HG03103 (cell line): ENCODE data around the gene TRPM3.

Experiments used
- ATAC-seq: cut with Tn5 transposase; IDR thresholded peaks from one replicate; pipeline ENCODE4 v1.9.1; 2021; ENCODE audit warnings: low read depth; ENCODE audit not compliant: unreplicated experiment

TRPM3 gene

DNA sequence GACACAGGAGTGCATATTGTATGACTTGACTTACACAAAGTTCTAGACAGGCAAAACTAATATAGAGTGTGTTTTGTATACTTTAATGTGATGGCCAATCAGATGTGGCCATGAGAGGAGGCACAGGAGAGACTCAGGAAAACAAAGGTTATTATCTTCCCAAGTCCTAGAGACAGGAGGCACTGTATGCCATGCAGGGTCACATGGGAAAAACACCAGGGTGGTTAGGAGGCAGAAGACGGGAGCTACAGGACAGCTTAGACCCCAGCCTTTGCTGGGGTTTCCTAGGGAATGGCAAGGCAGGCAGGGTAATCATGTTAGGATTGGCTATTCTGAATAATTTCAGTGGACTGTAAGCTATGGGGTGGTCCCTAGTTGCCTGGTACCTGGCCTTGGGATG, 16.2 kb downstream of the TRPM3 start:
- ATAC-seq: no peak

- ATAC-seq: no peak
Measured at GRCh38 chr9:71098801-71099200, 22.6 kb downstream of the TRPM3 start.

DNA sequence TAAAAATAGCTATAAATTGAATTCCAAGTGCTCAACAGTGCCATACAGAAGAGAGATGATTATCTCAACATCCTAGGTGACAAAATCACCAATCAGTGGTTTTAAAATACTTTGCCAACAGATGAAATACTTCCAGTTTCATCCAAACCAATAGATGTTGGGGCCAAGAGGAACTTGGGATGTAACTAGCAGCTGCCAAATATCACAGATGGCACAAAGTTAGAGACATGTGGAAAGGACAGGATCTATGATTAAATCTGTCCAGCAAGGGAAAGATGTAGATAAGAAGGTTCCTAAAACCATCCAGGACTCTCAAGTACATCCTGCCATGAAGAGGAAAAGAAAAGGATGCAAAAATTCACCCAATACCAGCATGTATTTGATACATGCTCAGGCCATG, 23.8 kb downstream of the TRPM3 start:
- no peak for ATAC-seq

GRCh38 chr9:71096421-71097108, 24.9 kb downstream of the TRPM3 start:
- no peak for ATAC-seq

DNA sequence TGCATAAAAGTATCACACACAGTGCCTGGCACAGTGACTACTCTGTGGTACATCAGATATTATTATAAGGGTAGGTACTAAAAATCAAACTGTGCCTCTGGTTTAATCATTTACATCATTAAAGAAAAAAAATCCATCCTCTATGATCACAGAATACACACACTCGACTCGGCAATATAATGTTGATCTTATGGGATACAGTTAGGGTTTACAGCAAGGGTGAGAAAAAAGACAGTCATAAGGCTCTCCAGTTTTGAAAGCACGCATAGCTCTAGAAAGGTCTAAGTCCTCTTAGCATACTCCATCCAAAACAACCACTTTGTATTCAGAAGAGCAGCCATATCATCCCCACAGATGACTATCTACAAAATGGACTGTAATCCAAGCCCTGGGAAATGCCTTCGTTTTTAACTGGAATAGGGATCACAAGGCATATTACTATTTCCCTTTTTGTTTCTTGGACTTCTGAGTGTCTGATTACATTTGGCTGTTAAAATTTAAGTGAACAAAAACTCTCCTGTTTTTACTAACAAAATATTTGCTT, 26.6 kb downstream of the TRPM3 start:
- no peak for ATAC-seq

DNA sequence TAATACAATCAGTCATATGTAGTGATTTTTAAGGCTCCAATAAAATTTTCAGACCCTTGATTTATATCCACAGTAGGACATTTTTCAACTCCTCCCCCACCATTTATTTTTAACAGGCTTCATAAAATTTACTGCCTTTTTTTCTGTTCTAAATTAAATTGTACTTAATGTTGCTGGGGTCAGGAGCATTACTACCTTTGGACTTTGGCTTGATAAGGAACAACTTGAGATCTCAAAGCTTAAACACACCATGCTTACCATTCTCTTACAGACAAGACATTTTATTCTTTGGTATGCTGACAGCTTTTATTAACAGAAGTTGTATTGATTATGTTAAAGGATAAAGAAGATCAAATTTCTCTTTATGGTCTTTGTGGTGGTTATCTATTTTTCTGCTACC, 30.5 kb downstream of the TRPM3 start:
- ATAC-seq: no peak

- no peak for ATAC-seq
Measured at GRCh38 chr9:71079451-71079850, 42.0 kb downstream of the TRPM3 start.

GRCh38 chr9:71076096-71076495, 45.3 kb downstream of the TRPM3 start:
- no peak for ATAC-seq

DNA sequence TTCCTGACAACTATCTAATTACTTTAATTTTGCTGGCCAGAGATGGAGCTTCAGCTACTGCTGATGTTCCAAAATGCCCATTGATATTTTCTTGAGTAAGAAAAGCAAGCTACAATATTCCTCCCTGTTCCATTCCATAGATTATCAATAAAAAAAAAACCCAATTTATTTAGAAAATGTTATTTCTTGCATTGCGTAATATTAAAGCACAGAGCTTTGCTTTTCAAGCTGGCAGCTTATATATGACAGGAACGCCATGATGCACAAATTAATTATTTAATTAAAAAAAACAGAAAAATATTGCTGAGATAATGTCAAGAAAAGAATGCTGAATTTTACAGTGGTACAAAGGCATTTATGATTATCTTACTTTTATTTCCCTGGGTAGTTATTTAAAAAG, 47.9 kb downstream of the TRPM3 start:
- ATAC-seq: no peak

GRCh38 chr9:71072587-71072986, 48.8 kb downstream of the TRPM3 start:
- ATAC-seq: no peak

- no peak for ATAC-seq
Measured at GRCh38 chr9:71071633-71072032, 49.8 kb downstream of the TRPM3 start.

DNA sequence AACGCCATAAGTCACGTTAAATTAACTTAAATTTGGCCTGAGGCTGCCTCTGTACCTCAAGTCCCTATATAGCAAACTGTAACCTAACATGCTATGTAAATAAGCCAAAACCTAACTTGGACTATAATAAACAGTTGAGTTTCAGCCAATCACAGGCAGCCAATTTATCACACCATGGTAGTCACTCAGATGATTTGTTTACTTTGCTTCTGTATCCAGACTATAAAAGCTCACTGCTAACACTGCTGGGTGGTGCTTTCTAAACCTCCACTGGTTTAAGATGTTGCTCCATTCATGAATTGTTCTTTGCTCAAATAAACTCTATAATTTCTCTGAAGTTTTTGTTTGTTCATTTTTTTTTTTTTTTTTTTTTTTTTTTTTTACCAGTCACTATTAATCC, 62.8 kb downstream of the TRPM3 start:
- no peak for ATAC-seq

DNA sequence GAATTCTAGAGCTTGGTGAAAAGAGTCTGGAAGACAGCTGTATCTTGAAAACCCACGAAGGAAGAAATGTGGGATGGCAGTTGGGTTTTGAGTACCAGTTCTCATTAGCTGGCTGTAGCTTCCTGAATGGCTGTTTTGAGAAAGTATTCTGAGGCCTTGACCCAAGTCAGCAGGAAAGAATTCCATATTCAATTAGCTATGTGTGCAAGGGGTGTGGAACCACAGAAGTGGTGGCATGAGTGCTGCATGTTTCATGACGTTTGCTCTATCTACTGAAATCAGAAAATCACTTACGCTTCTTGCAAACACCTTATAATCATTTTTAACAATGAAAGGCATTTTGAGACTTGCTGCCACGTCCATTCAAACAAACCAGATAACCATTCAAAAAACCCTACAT, 69.1 kb downstream of the TRPM3 start:
- ATAC-seq: no peak

DNA sequence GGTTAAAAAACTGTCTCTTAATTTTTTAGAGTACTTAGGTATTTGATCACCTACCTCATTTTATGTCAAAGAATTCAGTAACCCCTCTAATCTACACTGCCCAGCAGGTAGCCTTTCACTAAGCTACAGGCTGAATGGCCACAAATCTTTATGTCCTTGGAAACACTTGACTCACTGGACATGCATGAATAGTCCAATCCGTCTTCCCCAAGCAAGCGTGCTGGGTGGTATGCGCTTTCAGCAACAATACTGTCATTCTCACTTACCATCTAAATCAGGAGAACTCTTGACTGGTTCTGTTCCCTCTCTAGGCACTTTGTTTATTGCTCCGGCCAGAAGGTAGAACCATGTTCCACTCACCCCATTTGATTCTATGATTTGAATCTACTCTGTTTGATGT, 73.1 kb downstream of the TRPM3 start:
- no peak for ATAC-seq

- no peak for ATAC-seq
Measured at GRCh38 chr9:71042448-71042990, 78.9 kb downstream of the TRPM3 start.

DNA sequence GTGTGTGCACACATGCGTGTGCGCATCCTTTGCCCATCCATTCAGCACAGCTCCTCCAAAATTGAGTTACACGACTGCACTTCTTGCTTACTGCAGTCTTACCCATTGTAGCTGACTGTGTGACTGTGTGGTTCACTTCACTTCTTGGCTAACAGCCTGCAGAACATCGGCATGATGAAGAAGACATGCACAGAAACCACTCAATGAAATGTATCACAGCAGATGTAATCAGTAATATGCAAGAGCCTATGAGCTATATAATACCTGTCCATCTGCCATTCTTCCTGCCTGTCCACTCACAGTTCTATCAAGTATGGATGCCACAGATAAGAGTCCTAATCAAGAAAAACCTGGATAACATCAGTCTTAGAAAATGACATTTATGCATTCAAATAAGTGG, 83.9 kb downstream of the TRPM3 start:
- no peak for ATAC-seq

DNA sequence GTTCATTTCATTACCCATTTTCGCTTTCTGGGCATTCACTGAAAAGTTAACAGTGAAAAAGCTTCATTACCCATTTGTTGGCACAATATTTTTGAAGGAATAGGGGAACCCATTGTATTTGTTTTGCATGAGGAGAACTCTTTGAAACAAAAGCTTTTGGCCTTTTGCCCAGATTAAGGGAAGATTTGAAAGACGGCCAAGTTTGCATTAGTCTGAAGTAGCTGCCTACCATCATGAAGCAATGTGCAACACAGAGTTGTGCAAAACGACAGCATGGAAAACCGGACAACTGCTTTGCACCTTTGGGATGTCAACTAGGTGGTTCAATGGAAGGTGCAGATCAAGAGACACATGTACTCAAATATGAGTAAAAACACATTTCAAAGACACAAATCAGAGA, 84.9 kb downstream of the TRPM3 start:
- no peak for ATAC-seq

DNA sequence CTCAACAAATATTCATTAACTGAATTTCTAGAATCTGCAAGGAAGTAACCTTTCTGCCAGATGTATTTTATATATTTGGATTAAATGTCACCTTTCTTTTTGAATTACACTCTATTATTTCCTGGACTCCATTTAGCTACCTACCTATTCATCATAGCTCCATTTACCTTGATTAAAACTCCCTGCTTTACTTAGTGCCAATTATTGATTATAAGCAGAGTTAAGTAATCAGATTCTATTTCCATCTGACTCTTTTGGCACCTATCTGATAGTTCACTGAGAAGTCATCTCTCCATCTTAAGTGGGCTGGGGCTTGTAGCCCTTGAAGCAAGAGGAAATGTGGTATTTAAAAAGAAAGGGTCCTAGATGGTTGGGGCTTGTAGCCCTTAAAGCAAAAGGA, 88.6 kb downstream of the TRPM3 start:
- no peak for ATAC-seq

DNA sequence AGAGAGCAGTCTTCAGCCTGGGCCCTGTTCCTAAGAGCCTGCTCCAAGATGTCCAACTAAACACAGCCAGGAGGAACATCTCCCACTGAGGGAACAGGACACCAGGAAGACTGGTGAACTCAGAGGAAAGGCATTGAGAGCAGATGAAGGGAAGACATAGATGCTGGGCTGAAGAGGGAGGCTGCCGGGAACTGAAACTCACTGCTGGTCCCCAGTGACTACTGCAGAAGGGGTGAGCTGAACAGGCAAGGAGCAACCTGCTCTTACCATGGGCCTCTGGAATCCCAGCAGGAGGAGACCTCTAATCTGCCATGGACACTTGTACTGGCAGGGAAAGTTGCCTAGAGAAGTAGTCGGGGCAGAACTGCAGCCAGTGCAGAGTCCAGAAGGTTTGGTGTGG, 95.7 kb downstream of the TRPM3 start:
- no peak for ATAC-seq

DNA sequence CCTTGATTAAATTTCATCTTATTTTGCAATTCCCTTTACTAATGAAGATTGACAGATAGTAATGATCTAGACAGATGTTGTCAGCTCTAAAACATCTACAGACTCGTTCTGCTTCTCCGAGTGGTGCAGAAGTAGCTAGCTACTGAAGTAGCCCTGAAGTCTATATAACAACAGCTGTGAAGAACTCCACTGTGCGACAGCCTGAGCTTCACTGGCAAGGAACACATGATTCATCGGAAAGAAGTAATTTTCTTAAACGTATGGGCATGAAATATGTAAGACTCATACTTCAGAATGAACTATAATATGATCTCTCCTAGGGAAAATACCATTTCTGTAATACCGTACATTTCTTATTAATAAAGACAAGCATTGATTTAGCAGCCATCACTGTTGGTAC, 96.2 kb downstream of the TRPM3 start:
- ATAC-seq: no peak

DNA sequence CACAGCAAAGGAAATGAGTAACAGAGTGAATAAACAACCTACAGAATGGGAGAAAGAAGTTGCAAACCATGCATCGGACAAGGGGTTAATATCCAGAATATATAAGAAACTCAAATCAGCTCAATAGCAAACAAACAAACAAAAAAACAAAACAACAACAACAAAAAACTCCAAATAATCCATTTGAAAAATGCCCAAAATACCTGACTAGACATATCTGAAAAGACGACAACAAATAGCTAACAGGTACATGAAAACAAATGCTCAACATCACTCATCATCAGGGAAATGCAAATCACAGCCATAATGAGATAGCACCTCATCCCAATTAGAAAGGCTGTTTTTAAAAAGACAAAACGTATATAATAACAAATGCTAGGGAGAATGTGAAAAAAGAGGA, 111.2 kb downstream of the TRPM3 start:
- ATAC-seq: no peak

- ATAC-seq: no peak
Measured at GRCh38 chr9:71005456-71005855, 116.0 kb downstream of the TRPM3 start.

- no peak for ATAC-seq
Measured at GRCh38 chr9:71004196-71004595, 117.2 kb downstream of the TRPM3 start.
